ENCODE results near the gene TRAPPC14.
A peak's percentile ranks its signal among the peaks of the same experiment; 100 is the strongest.
"Not testable (repeated sequence)": the region's sequence is repeated elsewhere in the genome, so short reads cannot be mapped to it uniquely, and the experiment has no call there.

TRAPPC14 gene

DNA sequence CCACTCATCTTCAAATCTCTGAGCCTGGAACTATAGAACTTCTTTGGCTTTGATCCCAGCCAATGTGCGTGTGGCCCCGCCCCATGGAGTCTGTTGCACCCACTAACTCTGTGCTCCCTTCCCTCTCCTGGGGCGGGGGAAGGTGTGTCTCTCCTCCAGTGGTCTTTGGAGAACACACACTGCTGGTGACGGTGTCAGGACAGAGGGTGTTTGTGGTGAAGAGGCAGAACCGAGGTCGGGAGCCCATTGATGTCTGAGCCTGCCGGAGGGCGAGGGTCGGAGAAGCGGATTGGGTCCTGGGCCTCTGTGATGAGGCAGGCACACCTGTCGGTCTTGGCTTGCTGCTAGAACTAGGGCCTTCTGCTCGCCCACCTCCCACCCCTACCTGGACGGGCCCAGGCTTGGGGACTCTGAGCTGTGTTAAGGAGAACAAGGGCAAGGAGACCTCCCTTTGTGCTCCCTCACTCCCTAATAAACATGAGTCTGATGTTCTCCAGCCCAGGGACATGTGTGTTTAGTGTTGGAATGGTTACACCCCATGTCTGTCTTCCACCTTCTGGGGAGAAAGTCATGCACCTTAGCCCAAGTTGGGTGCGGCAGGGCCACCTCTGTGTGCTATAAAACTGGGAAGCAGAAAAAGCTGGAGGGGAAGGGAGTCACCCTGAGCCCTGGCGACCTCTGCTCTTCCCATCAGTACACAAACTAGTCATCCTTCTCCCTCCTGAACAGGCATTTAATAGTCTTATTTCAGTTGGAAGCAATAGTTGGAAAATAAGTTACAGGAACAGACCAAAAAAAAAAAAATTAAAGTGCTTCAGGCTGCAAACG lies 4.6 kb downstream of the TRAPPC14 start:
- no peak for DNase-seq (ENCODE audit: low spot score)

DNA sequence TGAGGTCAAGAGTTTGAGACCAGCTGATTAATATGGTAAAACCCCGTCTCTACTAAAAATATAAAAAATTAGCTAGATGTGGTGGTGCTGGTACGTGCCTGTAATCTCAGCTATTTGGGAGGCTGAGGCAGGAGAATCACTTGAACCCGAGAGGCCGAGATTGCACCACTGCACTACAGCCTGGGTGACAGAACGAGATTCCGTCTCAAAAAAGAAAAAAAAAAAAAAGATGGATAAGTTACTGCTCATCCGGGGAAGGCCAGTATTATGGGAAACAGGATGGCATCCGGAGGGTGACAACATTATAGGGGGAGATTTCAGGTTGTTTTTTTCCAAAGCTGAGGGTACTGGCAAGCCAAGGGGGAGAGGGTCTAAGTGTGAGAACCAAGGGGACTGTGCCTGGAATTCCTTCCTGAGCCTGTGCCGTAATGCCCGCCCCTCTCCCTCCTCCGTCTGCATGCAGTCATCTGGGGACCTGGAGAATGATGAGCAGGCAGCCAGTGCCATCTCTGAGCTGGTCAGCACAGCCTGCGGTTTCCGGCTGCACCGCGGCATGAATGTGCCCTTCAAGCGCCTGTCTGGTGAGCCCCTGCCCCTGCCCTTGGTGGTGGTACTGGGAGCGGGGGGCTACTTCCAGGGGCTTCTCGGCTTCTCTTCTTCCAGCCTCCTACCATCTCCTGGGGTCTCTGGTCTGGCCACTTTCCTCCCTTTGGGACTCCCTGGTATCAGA lies 5.4 kb downstream of the TRAPPC14 start:
- DNase-seq (ENCODE audit: low spot score) = no peak

DNA sequence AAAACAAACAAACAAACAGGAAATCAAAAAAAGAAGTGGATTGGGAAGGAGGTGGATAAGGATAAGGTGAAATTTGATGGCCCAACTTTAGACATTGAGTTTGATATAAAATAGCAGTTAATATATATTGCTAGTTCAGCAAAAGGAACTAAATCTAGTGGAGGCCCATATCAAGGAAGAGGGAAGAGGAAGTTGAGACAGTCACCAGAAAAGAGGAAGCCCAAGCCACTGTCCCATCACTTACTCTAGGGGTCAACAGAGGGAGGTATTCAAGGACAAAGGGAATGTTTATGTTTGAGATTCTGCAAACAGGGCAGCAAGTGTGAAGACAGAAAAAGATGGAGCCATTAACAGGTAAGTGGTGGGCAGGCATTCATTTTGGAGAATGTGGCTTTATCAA lies 6.1 kb downstream of the TRAPPC14 start:
- DNase-seq (ENCODE audit: low spot score) = no peak

GRCh38 chr7:100148559-100149328 lies 9.8 kb downstream of the TRAPPC14 start, which contains the start of gene LAMTOR4:
Gene LAMTOR4 (plus strand): TSS chr7:100148918. CDS start chr7:100148973, 55 bp downstream.
- DNase-seq (ENCODE audit: low spot score) = peak; percentile 99

GRCh38 chr7:100148225-100148558 lies 10.3 kb downstream of the TRAPPC14 start:
- no peak for DNase-seq (ENCODE audit: low spot score)

DNA sequence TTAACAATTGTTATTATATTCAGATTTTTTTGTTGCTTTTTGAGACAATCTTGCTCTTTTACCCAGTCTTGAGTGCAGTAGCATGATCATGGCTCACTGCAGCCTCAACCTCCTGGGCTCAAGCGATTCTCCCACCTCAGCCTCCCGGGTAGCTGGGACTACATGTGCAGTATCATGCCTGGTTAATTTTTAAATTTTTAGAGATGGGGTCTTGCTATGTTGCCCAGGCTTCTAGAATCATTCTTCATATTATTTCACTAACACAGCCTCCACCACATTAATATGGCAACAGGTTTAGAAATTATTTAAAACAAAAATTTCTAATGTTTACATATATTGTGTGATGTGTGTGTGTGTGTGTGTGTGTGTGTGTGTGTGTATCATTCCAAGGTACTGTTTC lies 11.2 kb downstream of the TRAPPC14 start:
- DNase-seq (ENCODE audit: low spot score) = no peak

- DNase-seq (ENCODE audit: low spot score) = not testable (repeated sequence)
Measured at GRCh38 chr7:100146350-100146749, 12.2 kb downstream of the TRAPPC14 start.

DNA sequence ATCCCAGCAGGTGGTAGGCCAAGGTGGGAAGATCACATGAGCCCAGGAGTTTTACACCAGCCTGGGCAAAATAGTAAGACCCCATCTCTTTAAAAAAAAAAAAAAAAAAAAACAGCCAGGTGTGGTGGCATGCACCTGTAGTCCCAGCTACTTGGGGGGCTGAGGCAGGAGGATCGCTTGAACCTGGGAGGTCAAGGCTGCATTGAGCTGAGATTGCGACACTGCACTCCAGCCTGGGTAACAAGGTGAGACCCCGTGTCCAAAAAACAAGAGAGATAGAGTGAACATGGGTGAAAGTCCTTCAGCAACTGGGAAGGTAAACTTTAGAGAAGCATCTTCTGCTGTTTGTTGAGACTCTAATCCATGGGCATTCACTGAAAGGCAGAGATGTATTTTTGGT lies 16.1 kb downstream of the TRAPPC14 start:
- DNase-seq (ENCODE audit: low spot score) = no peak

GRCh38 chr7:100141555-100141949 lies 17.0 kb downstream of the TRAPPC14 start:
- DNase-seq (ENCODE audit: low spot score) = no peak

DNA sequence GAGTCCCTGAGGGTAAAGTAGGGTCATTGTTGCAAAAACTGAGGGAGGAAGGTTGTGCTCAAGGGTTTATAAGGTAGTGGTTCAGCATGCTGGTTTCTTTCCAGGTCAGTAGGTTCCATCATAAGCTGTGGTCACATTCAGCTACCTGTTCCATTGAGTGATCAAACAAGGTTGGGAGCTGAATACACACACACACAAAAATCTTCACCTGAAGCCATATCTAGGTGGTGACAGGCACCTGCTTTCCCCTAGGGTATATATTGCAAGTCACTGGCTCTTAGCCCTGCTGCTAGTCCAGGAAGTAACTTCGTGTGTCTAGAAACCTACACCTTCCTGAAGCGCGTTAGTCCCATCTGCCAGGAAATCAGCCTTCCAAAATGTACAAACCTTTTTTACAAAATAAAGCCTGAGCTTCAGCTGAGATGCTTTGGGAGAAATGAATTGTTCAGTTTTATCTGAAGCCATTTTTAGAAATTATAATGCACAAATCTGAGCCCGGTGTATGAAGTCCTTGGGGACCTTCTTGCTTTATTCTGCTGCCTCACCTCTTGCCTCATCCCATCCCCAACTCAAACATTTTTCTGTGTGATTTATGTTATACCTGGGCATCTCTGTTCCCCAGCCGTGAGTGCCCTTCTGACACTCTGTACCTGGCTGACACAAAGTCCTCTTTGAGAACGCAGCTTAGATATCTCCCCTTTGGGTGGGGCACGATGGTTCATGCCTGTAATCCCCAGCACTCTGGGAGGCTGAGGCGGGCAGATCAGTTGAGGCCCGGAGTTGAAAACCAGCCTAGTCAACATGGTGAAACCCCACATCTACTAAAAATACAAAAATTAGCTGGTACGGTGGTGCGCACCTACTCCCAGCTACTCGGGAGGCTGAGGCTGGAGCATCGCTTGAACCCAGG lies 20.4 kb downstream of the TRAPPC14 start:
- no peak for DNase-seq (ENCODE audit: low spot score)

GRCh38 chr7:100132697-100133151 lies 25.8 kb downstream of the TRAPPC14 start:
- peak; percentile 73 for DNase-seq (ENCODE audit: low spot score)

DNA sequence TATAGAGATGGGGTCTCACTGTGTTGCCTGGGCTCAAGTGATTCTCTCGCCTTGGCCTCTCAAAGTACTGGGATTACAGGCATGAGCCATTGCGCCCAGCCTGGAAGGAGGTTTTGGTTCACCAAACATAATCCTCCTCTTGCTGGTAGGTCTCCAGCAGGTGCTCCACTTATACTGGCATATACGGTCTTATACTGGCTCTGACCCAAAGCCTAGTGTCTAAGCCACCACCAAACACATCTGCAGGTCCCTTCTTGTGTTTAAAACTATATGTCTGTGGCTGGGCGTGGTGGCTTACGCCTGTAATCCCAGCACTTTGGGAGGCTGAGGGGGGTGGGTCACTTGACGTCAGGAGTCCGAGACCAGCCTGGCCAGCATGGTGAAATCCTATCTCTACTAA lies 26.4 kb downstream of the TRAPPC14 start:
- DNase-seq (ENCODE audit: low spot score) = no peak

DNA sequence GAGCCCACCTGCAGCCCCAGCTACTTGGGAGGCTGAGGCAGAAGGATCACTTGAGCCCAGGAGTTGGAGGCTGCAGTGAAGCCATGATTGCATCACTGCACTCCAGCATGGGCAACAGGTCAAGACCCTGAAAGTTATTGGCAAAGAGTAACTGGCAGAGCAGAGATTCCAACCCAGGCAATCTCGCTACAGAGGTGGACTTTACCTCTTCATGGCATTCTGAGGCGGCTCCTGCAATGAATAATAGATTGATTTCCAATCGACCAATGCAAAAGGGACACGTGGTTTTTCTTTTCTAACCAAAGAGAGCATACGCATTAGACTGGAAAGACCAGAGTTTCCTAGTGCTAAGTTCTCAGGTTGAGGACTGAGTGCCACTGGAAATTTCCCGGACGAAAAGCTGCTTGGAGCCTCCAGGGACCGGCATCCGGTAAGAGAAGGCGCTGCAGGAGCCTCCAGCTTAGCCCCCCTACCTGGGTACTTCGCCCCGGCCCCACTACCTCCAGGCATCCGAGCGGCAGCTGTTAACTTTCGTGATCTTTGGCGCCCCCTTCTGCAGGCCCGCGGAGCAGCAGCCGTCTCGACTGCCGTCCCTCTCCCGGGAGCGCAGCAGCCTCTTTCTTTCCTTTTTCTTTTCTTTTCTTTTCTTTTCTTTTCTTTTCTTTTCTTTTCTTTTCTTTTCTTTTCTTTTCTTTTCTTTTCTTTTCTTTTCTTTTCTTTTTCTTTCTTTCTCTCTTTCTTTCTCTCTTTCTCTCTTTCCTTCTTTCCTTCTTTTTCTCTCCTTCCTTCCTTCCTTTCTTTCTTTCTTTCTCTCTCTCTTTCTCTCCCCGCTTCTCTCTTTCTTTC lies 27.7 kb downstream of the TRAPPC14 start:
- peak; percentile 81 for DNase-seq (ENCODE audit: low spot score)

GRCh38 chr7:100130220-100130607 lies 28.3 kb downstream of the TRAPPC14 start:
- not testable (repeated sequence) for DNase-seq (ENCODE audit: low spot score)

GRCh38 chr7:100128637-100128963 lies 29.9 kb downstream of the TRAPPC14 start:
- no peak for DNase-seq (ENCODE audit: low spot score)

DNA sequence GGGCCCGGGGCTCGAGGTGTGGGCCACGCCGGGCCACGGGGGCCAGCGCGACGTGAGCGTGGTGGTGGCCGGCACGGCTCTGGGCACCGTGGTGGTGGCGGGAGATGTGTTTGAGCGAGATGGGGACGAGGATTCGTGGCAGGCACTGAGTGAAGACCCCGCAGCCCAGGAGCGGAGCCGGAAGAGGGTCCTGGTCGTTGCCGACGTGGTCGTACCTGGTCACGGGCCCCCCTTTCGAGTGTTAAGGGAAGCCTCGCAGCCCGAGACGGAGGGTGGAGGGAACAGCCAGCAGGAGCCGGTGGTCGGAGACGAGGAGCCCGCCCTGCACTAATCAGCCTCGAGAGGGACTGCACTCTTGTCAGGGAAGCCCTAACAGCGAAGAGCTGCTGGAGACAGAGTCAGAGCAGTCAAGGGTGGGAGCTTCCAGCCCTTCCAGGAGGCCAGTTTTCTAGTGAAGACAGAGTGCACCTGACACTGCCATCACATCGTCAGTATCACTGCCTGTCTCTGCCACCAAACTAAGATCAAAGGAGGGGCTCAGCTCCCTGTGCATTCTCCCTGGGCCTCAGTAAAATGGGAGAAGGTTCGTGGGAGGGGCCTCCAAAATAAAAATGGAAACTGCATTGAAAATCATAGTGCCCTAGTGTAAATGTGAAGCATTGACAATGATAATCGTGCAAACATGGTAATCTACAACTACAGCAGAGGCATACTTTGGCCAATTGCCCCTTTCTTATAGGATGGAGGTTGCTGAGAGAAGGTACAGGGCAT lies 30.5 kb downstream of the TRAPPC14 start:
- DNase-seq (ENCODE audit: low spot score) = no peak

DNA sequence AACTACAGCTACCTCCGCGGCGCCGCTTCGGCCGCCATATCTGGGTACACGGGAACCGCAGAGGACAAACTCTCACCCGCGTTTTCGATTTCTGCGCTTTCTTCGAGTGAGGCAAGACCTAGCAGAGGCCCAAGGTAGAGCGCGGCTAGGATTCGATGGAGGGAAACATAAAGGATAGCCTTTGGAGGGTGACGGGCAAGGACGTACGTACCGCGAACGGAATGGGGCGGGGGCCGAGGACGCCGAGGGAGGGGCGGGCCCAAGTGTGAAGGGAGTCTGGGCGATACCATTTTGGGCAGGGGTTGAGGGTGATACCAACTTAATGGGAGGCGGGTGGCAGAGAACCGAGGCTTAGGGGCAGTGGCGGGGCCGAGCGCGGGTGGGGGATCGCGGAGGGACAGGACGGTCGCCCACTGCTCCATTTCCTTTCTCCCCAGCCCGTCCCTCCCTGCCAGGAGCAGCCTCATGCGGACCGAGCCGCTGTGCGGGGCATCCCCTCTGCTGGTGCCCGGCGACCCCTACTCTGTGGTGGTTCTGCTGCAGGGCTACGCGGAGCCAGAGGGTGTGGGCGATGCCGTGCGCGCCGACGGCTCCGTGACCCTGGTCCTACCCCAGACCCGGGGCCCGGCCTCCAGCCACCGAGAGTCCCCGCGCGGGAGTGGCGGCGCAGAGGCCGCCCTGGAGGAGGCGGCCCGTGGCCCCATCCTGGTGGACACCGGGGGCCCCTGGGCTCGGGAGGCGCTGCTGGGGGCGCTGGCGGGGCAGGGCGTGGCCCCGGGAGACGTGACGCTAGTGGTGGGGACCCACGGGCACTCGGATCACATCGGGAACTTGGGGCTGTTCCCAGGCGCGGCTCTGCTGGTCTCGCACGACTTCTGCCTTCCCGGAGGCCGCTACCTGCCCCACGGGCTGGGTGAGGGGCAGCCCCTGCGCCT lies 31.3 kb downstream of the TRAPPC14 start, which contains the start of gene MBLAC1:
MBLAC1 (plus strand) TSS at position 37 of the 935 bp plus-strand sequence; CDS start at position 466, 429 bp downstream.
- peak; percentile 89 for DNase-seq (ENCODE audit: low spot score)

DNA sequence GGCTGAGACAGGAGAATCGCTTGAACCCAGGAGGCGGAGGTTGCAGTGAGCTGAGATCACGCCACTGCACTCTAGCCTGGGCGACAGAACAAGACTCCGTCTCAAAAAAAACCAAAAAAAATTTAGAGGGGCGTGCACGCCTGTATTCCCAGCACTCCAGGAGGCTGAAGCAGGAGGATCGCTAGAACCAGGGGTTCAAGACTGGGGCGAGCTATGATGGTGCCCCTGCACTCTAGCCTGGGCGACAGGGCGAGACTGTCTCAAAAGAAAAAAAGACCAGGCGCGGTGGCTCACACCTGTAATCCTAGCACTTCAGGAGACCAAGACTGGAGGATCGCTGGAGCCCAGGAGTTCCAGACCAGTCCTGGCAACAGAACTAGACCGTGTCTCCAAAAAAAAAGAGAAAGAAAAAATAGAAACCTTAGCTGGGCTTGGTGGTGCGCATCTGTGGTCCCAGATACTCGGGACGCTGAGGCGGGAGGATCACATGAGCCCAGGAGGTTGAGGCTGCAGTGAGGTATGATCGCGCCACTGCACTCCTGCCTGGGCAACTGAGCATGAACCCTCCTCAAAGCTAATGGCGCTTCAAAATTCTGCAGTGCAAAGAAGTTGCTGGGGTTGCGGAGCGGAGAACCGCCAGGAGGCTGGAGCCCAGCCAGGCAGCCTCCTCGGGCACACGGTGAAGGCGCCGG lies 32.1 kb downstream of the TRAPPC14 start:
- DNase-seq (ENCODE audit: low spot score) = no peak

All from CD4-positive, alpha-beta T cell treated with Interleukin-6 at 100 ng/mL for 8 hours (primary cell).